Measurements from ENCODE around the gene NDUFAF3.

DNA sequence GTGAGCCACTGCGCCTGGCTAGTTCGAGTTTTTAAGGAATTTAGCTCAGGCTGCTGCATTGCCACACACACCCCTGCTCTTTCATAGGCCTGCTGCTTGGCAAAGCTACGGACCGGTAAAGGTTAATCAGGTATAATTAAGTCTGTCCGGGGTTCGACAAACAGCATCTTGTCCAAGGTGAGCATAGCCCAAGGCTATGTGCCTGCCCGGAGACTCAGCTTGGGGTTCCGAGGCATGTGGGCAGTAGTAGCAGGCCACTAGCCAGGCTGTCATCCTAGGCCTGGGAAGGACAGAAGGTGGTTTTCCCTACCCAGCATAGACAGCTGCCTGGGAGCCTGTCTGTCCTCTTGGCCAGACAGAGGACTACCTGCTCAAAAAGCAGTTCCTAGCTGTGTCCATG lies 25.3 kb upstream of the NDUFAF3 start:
- TF ChIP-seq, protein P1, sequence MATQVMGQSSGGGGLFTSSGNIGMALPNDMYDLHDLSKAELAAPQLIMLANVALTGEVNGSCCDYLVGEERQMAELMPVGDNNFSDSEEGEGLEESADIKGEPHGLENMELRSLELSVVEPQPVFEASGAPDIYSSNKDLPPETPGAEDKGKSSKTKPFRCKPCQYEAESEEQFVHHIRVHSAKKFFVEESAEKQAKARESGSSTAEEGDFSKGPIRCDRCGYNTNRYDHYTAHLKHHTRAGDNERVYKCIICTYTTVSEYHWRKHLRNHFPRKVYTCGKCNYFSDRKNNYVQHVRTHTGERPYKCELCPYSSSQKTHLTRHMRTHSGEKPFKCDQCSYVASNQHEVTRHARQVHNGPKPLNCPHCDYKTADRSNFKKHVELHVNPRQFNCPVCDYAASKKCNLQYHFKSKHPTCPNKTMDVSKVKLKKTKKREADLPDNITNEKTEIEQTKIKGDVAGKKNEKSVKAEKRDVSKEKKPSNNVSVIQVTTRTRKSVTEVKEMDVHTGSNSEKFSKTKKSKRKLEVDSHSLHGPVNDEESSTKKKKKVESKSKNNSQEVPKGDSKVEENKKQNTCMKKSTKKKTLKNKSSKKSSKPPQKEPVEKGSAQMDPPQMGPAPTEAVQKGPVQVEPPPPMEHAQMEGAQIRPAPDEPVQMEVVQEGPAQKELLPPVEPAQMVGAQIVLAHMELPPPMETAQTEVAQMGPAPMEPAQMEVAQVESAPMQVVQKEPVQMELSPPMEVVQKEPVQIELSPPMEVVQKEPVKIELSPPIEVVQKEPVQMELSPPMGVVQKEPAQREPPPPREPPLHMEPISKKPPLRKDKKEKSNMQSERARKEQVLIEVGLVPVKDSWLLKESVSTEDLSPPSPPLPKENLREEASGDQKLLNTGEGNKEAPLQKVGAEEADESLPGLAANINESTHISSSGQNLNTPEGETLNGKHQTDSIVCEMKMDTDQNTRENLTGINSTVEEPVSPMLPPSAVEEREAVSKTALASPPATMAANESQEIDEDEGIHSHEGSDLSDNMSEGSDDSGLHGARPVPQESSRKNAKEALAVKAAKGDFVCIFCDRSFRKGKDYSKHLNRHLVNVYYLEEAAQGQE (IDR thresholded peaks at IDR 0.05; ENCODE audit: low read depth) = no peak
- no peak for TF ChIP-seq TAF1 (IDR thresholded peaks at IDR 0.05; ENCODE audit: low read depth)
- TF ChIP-seq TEAD4 (IDR thresholded peaks at IDR 0.05) = no peak
